MCF 10A (cell line): ENCODE measurements around the gene TJP2. TPM values are rescaled to one million over a fixed set of nuclear protein-coding genes. Genes with fewer than 3 reads are reported as not detected.
A peak's percentile ranks its signal among the peaks of the same experiment; 100 is the strongest.
"Not testable (repeated sequence)": the region's sequence is repeated elsewhere in the genome, so short reads cannot be mapped to it uniquely, and the experiment has no call there.

Experiments
- BruUV-seq: library from RNA; stranded (reverse); fragments of 400-500 nt; replicated peaks from 2 replicates; lab custom pipeline; 2021; lab: Mats Ljungman, UMichigan
- CTCF ChIA-PET: fragments of 300-600 bp; sonication (Branson Sonifier 250); formaldehyde crosslinking; extraction: SDS; loops from one replicate; lab custom pipeline; 2021; ENCODE audit warnings: antibody characterized with exemption, inconsistent platforms; lab: Yijun Ruan, JAX
- POLR2A ChIA-PET: fragments of 300-600, 350-650 bp; sonication (Branson Sonifier 250); formaldehyde crosslinking; extraction: SDS; loops from one replicate; lab custom pipeline; 2020; ENCODE audit warnings: antibody characterized with exemption, inconsistent platforms; lab: Yijun Ruan, JAX
- DNase-seq: peaks from one replicate; pipeline ENCODE4 v3.0.0-alpha.2; 2018; ENCODE audit not compliant: unreplicated experiment
- H3K27ac Mint-ChIP-seq: one replicate; pipeline ENCODE4 v1.8.0; 2022; ENCODE audit warnings: mild to moderate bottlenecking, low read depth, mixed read lengths; ENCODE audit not compliant: unreplicated experiment
- H3K27me3 Mint-ChIP-seq: one replicate; pipeline ENCODE4 v1.8.0; 2022; ENCODE audit warnings: mixed read lengths; ENCODE audit not compliant: insufficient read depth, unreplicated experiment
- H3K36me3 Mint-ChIP-seq: one replicate; pipeline ENCODE4 v1.8.0; 2022; ENCODE audit warnings: mild to moderate bottlenecking, moderate library complexity, mixed read lengths; ENCODE audit not compliant: insufficient read depth, unreplicated experiment
- H3K4me1 Mint-ChIP-seq: one replicate; pipeline ENCODE4 v1.8.0; 2022; ENCODE audit warnings: mixed read lengths; ENCODE audit not compliant: insufficient read depth, unreplicated experiment
- H3K4me3 Mint-ChIP-seq: one replicate; pipeline ENCODE4 v1.8.0; 2022; ENCODE audit warnings: mild to moderate bottlenecking, moderate library complexity, mixed read lengths; ENCODE audit not compliant: unreplicated experiment
- H3K9me3 Mint-ChIP-seq: one replicate; pipeline ENCODE4 v1.8.0; 2022; ENCODE audit warnings: mixed read lengths; ENCODE audit not compliant: unreplicated experiment
- CTCF ChIP-seq: fragments of 200-600 bp; IDR thresholded peaks from one replicate; pipeline ENCODE4 v1.8.0; 2022; ENCODE audit warnings: antibody characterized with exemption, mild to moderate bottlenecking; ENCODE audit not compliant: unreplicated experiment
- intact Hi-C: fragments of 100-400 bp; cut with micrococcal nuclease; formaldehyde crosslinking; loops from 2 replicates; pipeline ENCODE4 v1.14.1; 2022
- total RNA-seq: library from RNA; stranded (reverse); gene quantifications from 2 replicates; pipeline ENCODE4 v1.2.3, GENCODE V29; 2022

The TJP2 gene
- total RNA-seq, 1 experiment from 2014 or later: 52.2 TPM

- H3K4me1 Mint-ChIP-seq: peaks cover 10% of the 10 kb centered on the region
- peaks cover 7% of the 10 kb centered on the region for H3K36me3 Mint-ChIP-seq
- ChIA-PET CTCF (interaction anchor here (0.6 to 2.4 kb wide), 25 partner anchors 9 to 1756 kb away, joined by 3 to 11 read pairs (median 5); no protein-coding TSS in a partner anchor), POLR2A (interaction anchor here (0.6 to 4.4 kb wide), 4 partner anchors 12 to 53 kb away, joined by 3 to 25 read pairs (median 4); no protein-coding TSS in a partner anchor)
- intact Hi-C loops: loop anchor here (2.0 kb wide), 1 partner anchor 35 kb away; no protein-coding TSS in a partner anchor
- peaks cover 7% of the 10 kb centered on the region for H3K9me3 Mint-ChIP-seq
- BruUV-seq: no TSS peak
- no peak overlapping the region for H3K27ac Mint-ChIP-seq
- peak; percentile 23 for TF ChIP-seq CTCF
- no peak overlapping the region for H3K4me3 Mint-ChIP-seq
- H3K27me3 Mint-ChIP-seq: no peaks in the 10 kb centered on the region
- no peak for DNase-seq
These were observed 16.2 kb upstream of the TJP2 start for GRCh38 chr9:69157751-69158466.

DNA sequence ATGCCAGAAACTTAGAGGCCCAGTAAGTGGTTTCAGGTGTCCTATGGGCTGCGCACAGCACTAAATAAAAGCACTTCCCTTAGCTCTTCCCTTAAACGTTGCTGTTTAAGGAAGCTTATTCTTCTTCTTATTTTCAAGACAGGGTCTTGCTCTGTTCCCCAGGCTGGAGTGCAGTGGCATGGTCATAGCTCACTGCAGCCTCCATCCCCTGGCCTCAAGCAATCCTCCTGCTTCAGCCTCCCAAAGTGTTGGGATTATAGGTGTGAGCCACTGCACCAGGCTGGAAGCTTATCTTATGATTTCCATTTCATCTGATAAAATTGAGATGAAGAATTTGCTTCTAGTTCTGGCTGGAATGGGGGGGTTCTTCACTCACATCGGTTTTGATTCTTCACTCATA, 15.6 kb upstream of the TJP2 start:
- H3K36me3 Mint-ChIP-seq: peaks cover 7% of the 10 kb centered on the region
- H3K4me1 Mint-ChIP-seq: peaks cover 10% of the 10 kb centered on the region
- DNase-seq: no peak
- no peak for TF ChIP-seq CTCF
- ChIA-PET CTCF (interaction anchor here (0.6 to 2.4 kb wide), 23 partner anchors 10 to 1755 kb away, joined by 3 to 11 read pairs (median 5); no protein-coding TSS in a partner anchor), POLR2A (interaction anchor here (1.0 to 4.4 kb wide), 4 partner anchors 11 to 37 kb away, joined by 3 to 25 read pairs (median 8); no protein-coding TSS in a partner anchor)
- no TSS peak for BruUV-seq
- H3K27ac Mint-ChIP-seq: peak overlapping the region; percentile 23
- H3K9me3 Mint-ChIP-seq: peaks cover 7% of the 10 kb centered on the region
- H3K4me3 Mint-ChIP-seq: no peak overlapping the region
- intact Hi-C loops: loop anchor here (2.0 kb wide), 1 partner anchor 34 kb away; no protein-coding TSS in a partner anchor
- no peaks in the 10 kb centered on the region for H3K27me3 Mint-ChIP-seq

DNA sequence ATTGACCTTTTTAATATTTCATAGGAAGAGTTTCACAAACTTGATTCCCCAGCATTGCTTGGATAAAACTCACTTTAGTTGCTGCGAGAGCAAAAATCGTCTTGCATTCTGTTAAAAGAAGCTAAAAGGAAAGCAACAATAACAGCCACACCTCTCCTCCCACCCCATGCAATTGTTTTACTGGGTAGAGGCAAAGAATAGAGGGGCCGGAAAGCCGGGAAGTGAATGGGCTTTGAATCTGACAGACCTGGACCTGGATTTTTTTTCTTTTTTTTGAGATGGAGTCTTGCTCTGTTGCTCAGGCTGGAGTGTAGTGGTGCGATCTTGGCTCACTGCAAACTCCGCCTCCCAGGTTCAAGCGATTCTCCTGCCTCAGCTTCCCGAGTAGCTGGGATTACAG, 9.5 kb upstream of the TJP2 start:
- ChIA-PET CTCF (interaction anchor here (0.6 to 1.3 kb wide), 5 partner anchors 10 to 116 kb away, joined by 3 to 6 read pairs (median 4); no protein-coding TSS in a partner anchor), POLR2A (interaction anchor here (0.7 to 1.5 kb wide), 5 partner anchors 10 to 42 kb away, joined by 3 to 7 read pairs (median 5); partner anchors contain the start of gene TJP2)
- H3K9me3 Mint-ChIP-seq, H3K27me3 Mint-ChIP-seq, DNase-seq, H3K27ac Mint-ChIP-seq, H3K4me3 Mint-ChIP-seq, H3K4me1 Mint-ChIP-seq, H3K36me3 Mint-ChIP-seq, BruUV-seq, intact Hi-C loops: not testable (repeated sequence)

DNA sequence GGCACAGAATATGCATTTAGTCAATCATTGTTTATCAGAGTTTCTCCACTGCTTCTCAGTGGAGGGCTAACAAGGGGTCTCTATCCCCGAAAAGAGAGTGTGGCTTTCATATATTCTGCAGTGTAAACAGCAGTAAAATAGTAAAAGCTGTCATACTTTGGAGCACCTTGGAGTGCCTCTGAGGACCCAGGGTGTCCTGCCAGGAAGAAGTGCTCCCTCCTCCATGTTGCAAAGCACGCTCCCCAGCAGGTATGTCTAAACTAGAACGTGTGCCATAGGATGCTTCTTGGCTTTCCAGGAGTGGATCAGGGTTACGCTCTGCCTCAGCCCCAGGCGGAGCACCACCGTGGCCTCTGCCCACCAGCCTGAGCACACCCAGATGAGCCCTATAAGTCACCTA, 8.5 kb upstream of the TJP2 start:
- POLR2A ChIA-PET: interaction anchor here (1.1 to 1.2 kb wide), 2 partner anchors 10 to 12 kb away, joined by 3 to 8 read pairs; no protein-coding TSS in a partner anchor
- H3K27me3 Mint-ChIP-seq: no peaks in the 10 kb centered on the region
- CTCF ChIA-PET: interaction anchor here (0.8 to 1.3 kb wide), 3 partner anchors 15 to 34 kb away, joined by 3 to 5 read pairs (median 4); no protein-coding TSS in a partner anchor
- H3K4me3 Mint-ChIP-seq: no peak overlapping the region
- H3K4me1 Mint-ChIP-seq: peaks cover 17% of the 10 kb centered on the region
- peaks cover 3% of the 10 kb centered on the region for H3K9me3 Mint-ChIP-seq
- no TSS peak for BruUV-seq
- no peak for DNase-seq
- H3K27ac Mint-ChIP-seq: no peak overlapping the region
- peaks cover 2% of the 10 kb centered on the region for H3K36me3 Mint-ChIP-seq
- no peak for TF ChIP-seq CTCF
- intact Hi-C loops: no loop called here
